ENCODE data around the gene IL20RA. TPM values are rescaled to one million over a fixed set of nuclear protein-coding genes. Genes with fewer than 3 reads are reported as not detected.

IL20RA gene
- total and polyA plus RNA-seq, 2 of the 8 experiments (the other 6 are each of a cell fraction or from before 2014, with no cell fraction given), result 1.3 to 1.7 TPM

DNA sequence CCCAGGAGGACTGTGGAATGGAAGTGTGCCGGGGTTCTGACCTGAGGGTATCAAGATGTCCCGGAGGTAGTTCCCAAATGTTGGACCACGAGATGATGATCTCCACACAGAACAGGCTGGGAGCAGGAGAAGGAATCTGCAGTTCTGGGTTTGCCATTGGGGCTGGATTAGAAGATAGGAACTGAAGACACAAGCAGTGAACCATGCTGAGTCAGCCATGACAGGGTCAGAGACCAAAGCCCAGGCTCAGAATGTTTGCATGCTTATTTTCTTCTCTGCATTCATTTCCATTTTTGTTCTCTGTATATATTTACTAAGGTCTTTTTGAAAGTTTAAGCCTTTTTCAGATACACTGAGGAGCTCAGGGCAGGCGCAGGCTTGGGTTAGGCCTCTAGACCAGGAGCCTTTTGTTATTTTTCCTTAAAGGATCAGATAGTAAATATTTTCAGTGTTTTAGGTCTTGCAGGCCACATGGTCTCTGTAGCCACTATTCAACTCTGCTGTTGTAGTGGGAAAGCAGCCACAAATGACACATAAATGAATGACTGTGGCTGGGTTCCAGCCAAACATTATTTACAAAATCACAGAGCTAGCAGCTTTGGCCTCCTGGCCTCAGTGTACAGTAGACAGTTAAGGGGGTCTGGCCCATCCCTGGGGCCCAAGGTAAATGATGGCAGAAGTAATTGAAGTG, 94.2 kb downstream of the IL20RA start:
- no peak overlapping the region for H4K91ac ChIP-seq (replicated peaks; ENCODE audit: insufficient read length, low read length)
- no peaks in the 10 kb centered on the region for H3K36me3 ChIP-seq (ENCODE audit: control insufficient read depth in 2 of 4, insufficient read depth in 4 of 4, low read length in 3 of 4)
- CTCF ChIA-PET (ENCODE audit: partially characterized antibody), result interaction anchor here (0.6 to 1.0 kb wide), 2 partner anchors 9 to 95 kb away, joined by 3 read pairs; no protein-coding TSS in a partner anchor
- H2BK120ac ChIP-seq (replicated peaks; ENCODE audit: low read depth, low read length), result no peak overlapping the region
- H3K23ac ChIP-seq (ENCODE audit: insufficient read length), result no peak overlapping the region
- H2BK12ac ChIP-seq (ENCODE audit: low read depth, low read length), result no peak overlapping the region
- no peaks in the 10 kb centered on the region for H4K20me1 ChIP-seq (replicated peaks in 1 of 2; ENCODE audit: control insufficient read depth in 1 of 2, insufficient read depth in 2 of 2, low read length in 2 of 2)
- no peak overlapping the region for H2BK20ac ChIP-seq (ENCODE audit: low read length)
- H3K4me1 ChIP-seq (replicated peaks in 1 of 4; ENCODE audit: control insufficient read depth in 3 of 4, insufficient read depth in 4 of 4, low read length in 3 of 4), result peaks cover 0 to 7% (median 3%) of the 10 kb centered on the region in 4 experiments; a peak in 4 of 7 replicates
- WGBS, 2 experiments (ENCODE audit: extremely low coverage in 1 of 2, insufficient coverage in 1 of 2, insufficient read length in 1 of 2, insufficient replicate concordance in 2 of 2, low coverage in 1 of 2, low lambda C conversion rate in 2 of 2, missing lambda C conversion rate in 1 of 2), result 91% methylated on average over 4 of the region's 4 CpGs; no CpG with 5 or more reads in 1 of the 2 experiments
- H4K8ac ChIP-seq (ENCODE audit: extremely low read depth, insufficient read depth, low read length), result no peak overlapping the region
- no peak for TF ChIP-seq POLR2A (IDR thresholded peaks at IDR 0.05; ENCODE audit: control extremely low read depth in 1 of 2, low read depth in 2 of 2, low read length in 2 of 2)
- no peak for TF ChIP-seq ZNF274 (IDR thresholded peaks at IDR 0.05; ENCODE audit: borderline replicate concordance, extremely low read depth, low read length)
- no peak for TF ChIP-seq TAF1 (IDR thresholded peaks at IDR 0.05; ENCODE audit: low read depth, low read length)
- TF ChIP-seq POLR2AphosphoS5 (IDR thresholded peaks at IDR 0.05; ENCODE audit: low read depth, low read length), result no peak
- TF ChIP-seq JUND (IDR thresholded peaks at IDR 0.05; ENCODE audit: low read length), result no peak
- TF ChIP-seq TBP (IDR thresholded peaks at IDR 0.05; ENCODE audit: low read depth, low read length), result no peak
- TF ChIP-seq SUZ12 (IDR thresholded peaks at IDR 0.05; ENCODE audit: low read length), result no peak
- TF ChIP-seq ASH2L (IDR thresholded peaks at IDR 0.05; ENCODE audit: low read length), result no peak
- no peak overlapping the region for H3K4ac ChIP-seq (replicated peaks; ENCODE audit: insufficient read length, low read depth, low read length)
- DNase-seq (ENCODE audit: low read depth in 1 of 2, low spot score in 2 of 2) (no peak), FAIRE-seq (no peak)
- no peak overlapping the region for H3K56ac ChIP-seq (replicated peaks; ENCODE audit: insufficient read length, low read depth, low read length)
- no peak overlapping the region for H3K4me2 ChIP-seq (ENCODE audit: insufficient read depth in 1 of 2, low read depth in 2 of 2, low read length in 2 of 2)
- no peak overlapping the region for H3K18ac ChIP-seq (ENCODE audit: extremely low read depth, low read length)
- no peak overlapping the region for H3K9ac ChIP-seq (replicated peaks in 1 of 4; ENCODE audit: extremely low read depth in 1 of 4, low read depth in 3 of 4, low read length in 3 of 4)
- no peaks in the 10 kb centered on the region for H3K79me1 ChIP-seq (ENCODE audit: low read depth, low read length)
- no peak overlapping the region for H2BK5ac ChIP-seq (ENCODE audit: low read depth, low read length)
- H3K27ac ChIP-seq (ENCODE audit: low read depth, low read length), result no peak overlapping the region
- H3K14ac ChIP-seq (ENCODE audit: insufficient read length), result no peak overlapping the region
- H3K79me2 ChIP-seq (ENCODE audit: control insufficient read depth in 1 of 2, insufficient read depth in 2 of 2, low read length in 2 of 2), result no peaks in the 10 kb centered on the region
- POLR2A ChIA-PET (ENCODE audit: partially characterized antibody), result no interaction called here
- H3K9me3 ChIP-seq (ENCODE audit: insufficient read depth in 2 of 2, low read depth in 1 of 2, low read length in 1 of 2), result 0 out of 4 replicates have a peak, but pooled peaks cover 0 to 2% of the 10 kb centered on the region in 2 experiments
- H2BK15ac ChIP-seq (ENCODE audit: low read length), result no peak overlapping the region
- no peak overlapping the region for H4K5ac ChIP-seq (ENCODE audit: insufficient read length, low read depth, low read length)
- no peak overlapping the region for H2AK5ac ChIP-seq (ENCODE audit: low read depth, low read length)
- no peaks in the 10 kb centered on the region for H3K23me2 ChIP-seq (ENCODE audit: low read depth, low read length)
- peak overlapping the region; percentile 13; the same call in 1 of the 2 replicates for H2AFZ ChIP-seq (ENCODE audit: low read length)
- H3K4me3 ChIP-seq (ENCODE audit: extremely low read depth in 1 of 4, insufficient read depth in 2 of 4, low read depth in 3 of 4, low read length in 4 of 4), result no peak overlapping the region
- H3K27me3 ChIP-seq (replicated peaks in 1 of 4; ENCODE audit: control insufficient read depth in 3 of 4, extremely low read depth in 1 of 4, insufficient read depth in 3 of 4, low read length in 3 of 4), result no peaks in the 10 kb centered on the region
